Measurements from ENCODE around the gene COL5A1. TPM values are rescaled to one million over a fixed set of nuclear protein-coding genes. Genes with fewer than 3 reads are reported as not detected.

Gene COL5A1
- polyA plus RNA-seq, 3 donors: 0.01 TPM; not detected in 2

- no peaks in the 10 kb centered on the region for H4K20me1 ChIP-seq (ENCODE audit: insufficient read depth, low read length)
- WGBS (ENCODE audit: insufficient coverage): 80% methylated on average over 12 of the region's 15 CpGs
- no peak overlapping the region for H3K27ac ChIP-seq (ENCODE audit: low read depth in 1 of 2, low read length in 2 of 2)
- no peaks in the 10 kb centered on the region for H3K36me3 ChIP-seq (replicated peaks in 1 of 2; ENCODE audit: control insufficient read depth in 1 of 2, insufficient read depth in 2 of 2, low read length in 2 of 2)
- DNase-seq: no peak
- no peaks in the 10 kb centered on the region for H3K79me2 ChIP-seq (ENCODE audit: insufficient read depth, low read length)
- H2AFZ ChIP-seq (ENCODE audit: insufficient read depth, low read depth, low read length, poor library complexity, severe bottlenecking): no peak overlapping the region
- no peak overlapping the region for H3K4me3 Mint-ChIP-seq
- no peaks in the 10 kb centered on the region for H3K9me3 Mint-ChIP-seq
- peaks cover 3 to 7% of the 10 kb centered on the region in 2 donors for H3K4me1 ChIP-seq (ENCODE audit: control insufficient read depth in 1 of 2, insufficient read depth in 2 of 2, low read length in 2 of 2)
- no peaks in the 10 kb centered on the region for H3K9me3 ChIP-seq (replicated peaks in 1 of 2; ENCODE audit: control insufficient read depth in 1 of 2, insufficient read depth in 1 of 2, low read length in 2 of 2)
- H3K27me3 ChIP-seq (ENCODE audit: control insufficient read depth in 2 of 2, insufficient read depth in 2 of 2, low read length in 2 of 2): no peaks in the 10 kb centered on the region
- intact Hi-C loops (cut with micrococcal nuclease): no loop called here
- no peak overlapping the region for H3K4me2 ChIP-seq (replicated peaks; ENCODE audit: extremely low read depth, low read length, poor library complexity, severe bottlenecking)
- H3K27ac Mint-ChIP-seq: no peak overlapping the region
- no peak overlapping the region for H3K4me3 ChIP-seq (replicated peaks in 1 of 3; ENCODE audit: low read depth in 2 of 3, low read length in 3 of 3)
- no peak overlapping the region for H3K9ac ChIP-seq (ENCODE audit: insufficient read depth, low read length, poor library complexity, severe bottlenecking)
- no peaks in the 10 kb centered on the region for H3K36me3 Mint-ChIP-seq
- H3K27me3 Mint-ChIP-seq (ENCODE audit: low read depth in 3 of 3): peaks cover 9 to 18% (median 10%) of the 10 kb centered on the region in 3 donors
- no peaks in the 10 kb centered on the region for H3K4me1 Mint-ChIP-seq
- TF ChIP-seq CTCF (IDR thresholded peaks at IDR 0.05): no peak
These were observed 48.7 kb downstream of the COL5A1 start for GRCh38 chr9:134690301-134690751.

DNA sequence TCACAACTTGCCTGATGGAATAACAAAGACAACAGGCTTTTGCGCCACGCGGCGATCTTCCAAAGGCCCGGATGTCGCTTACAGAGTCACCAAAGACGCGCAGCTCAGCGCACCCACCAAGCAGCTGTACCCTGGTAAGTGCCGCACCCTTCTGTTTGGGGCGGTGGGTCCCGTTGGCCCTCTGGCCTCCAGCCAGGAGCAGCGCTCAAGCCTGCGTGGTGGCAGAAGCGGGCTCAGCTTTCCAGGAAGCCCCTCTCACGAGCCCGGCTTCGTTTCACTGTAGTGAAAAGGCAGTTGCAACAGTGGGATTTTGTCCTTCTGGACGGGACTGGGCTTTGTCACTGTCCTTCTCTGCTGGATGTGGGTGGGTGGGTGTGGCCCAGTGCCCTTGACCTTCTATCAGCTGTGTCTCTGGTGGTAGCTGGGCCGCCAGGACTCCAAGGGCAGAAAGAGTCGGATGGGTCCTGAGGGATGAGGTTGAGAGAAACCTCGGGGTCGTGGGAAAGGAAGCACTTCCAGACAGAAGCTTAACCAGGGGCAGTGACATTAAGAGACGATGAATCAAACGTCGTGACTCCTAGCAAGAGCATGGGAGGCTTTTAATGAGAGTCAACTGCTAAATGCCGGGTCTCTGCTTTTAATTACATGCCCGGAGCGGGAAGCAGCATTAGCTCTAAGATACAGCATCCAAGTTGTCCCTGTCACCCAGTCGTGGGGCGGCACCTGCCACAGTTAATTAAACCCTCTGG, 49.5 kb downstream of the COL5A1 start:
- H3K9me3 ChIP-seq (replicated peaks in 1 of 2; ENCODE audit: control insufficient read depth in 1 of 2, insufficient read depth in 1 of 2, low read length in 2 of 2): no peaks in the 10 kb centered on the region
- no peak overlapping the region for H3K27ac Mint-ChIP-seq
- H3K36me3 ChIP-seq (replicated peaks in 1 of 2; ENCODE audit: control insufficient read depth in 1 of 2, insufficient read depth in 2 of 2, low read length in 2 of 2): no peaks in the 10 kb centered on the region
- no peak overlapping the region for H3K4me3 ChIP-seq (replicated peaks in 1 of 3; ENCODE audit: low read depth in 2 of 3, low read length in 3 of 3)
- H3K9ac ChIP-seq (ENCODE audit: insufficient read depth, low read length, poor library complexity, severe bottlenecking): no peak overlapping the region
- peaks cover 9 to 19% (median 10%) of the 10 kb centered on the region in 3 donors for H3K27me3 Mint-ChIP-seq (ENCODE audit: low read depth in 3 of 3)
- H3K27me3 ChIP-seq (ENCODE audit: control insufficient read depth in 2 of 2, insufficient read depth in 2 of 2, low read length in 2 of 2): no peaks in the 10 kb centered on the region
- DNase-seq: no peak
- H3K79me2 ChIP-seq (ENCODE audit: insufficient read depth, low read length): no peaks in the 10 kb centered on the region
- H3K9me3 Mint-ChIP-seq: no peaks in the 10 kb centered on the region
- no peak overlapping the region for H3K4me3 Mint-ChIP-seq
- TF ChIP-seq CTCF (IDR thresholded peaks at IDR 0.05): no peak
- no peaks in the 10 kb centered on the region for H3K36me3 Mint-ChIP-seq
- intact Hi-C loops (cut with micrococcal nuclease): no loop called here
- no peak overlapping the region for H3K4me2 ChIP-seq (replicated peaks; ENCODE audit: extremely low read depth, low read length, poor library complexity, severe bottlenecking)
- H3K4me1 Mint-ChIP-seq: no peaks in the 10 kb centered on the region
- H3K4me1 ChIP-seq (ENCODE audit: control insufficient read depth in 1 of 2, insufficient read depth in 2 of 2, low read length in 2 of 2): peaks cover 1 to 4% of the 10 kb centered on the region in 2 donors
- WGBS (ENCODE audit: insufficient coverage): 93% methylated on average over 29 of the region's 31 CpGs
- H4K20me1 ChIP-seq (ENCODE audit: insufficient read depth, low read length): no peaks in the 10 kb centered on the region
- no peak overlapping the region for H2AFZ ChIP-seq (ENCODE audit: insufficient read depth, low read depth, low read length, poor library complexity, severe bottlenecking)
- H3K27ac ChIP-seq (ENCODE audit: low read depth in 1 of 2, low read length in 2 of 2): no peak overlapping the region

Data from CD14-positive monocyte (primary cell).